Measurements from ENCODE around the gene MSX2. TPM values are rescaled to one million over a fixed set of nuclear protein-coding genes. Genes with fewer than 3 reads are reported as not detected.

The MSX2 gene
- total RNA-seq, 4 donors from 2014 or later, result 5.4 to 7.9 (median 6.3) TPM

GRCh38 chr5:174733091-174733690 lies 8.8 kb downstream of the MSX2 start:
- WGBS, 2 donors, result 69 to 74% methylated on average over 15 of the region's 15 CpGs
- TF ChIP-seq CTCF (IDR thresholded peaks at IDR 0.05) (no peak), POLR2A (IDR thresholded peaks at IDR 0.05) (no peak)
- intact Hi-C loops (cut with DNase I; ENCODE audit: low total_unique reads), result no loop called here
- DNase-seq (ENCODE audit: low spot score in 2 of 2), result no peak
- no peak overlapping the region for H3K4me3 ChIP-seq (ENCODE audit: low read depth, poor library complexity, severe bottlenecking)

GRCh38 chr5:174733836-174734235 lies 9.5 kb downstream of the MSX2 start:
- H3K4me3 ChIP-seq (ENCODE audit: low read depth, poor library complexity, severe bottlenecking), result no peak overlapping the region
- no peak for TF ChIP-seq POLR2A (IDR thresholded peaks at IDR 0.05)
- TF ChIP-seq CTCF (IDR thresholded peaks at IDR 0.05), result no peak
- no peak for DNase-seq (ENCODE audit: low spot score in 2 of 2)
- 55 to 66% methylated on average over 3 of the region's 3 CpGs for WGBS, 2 donors
- intact Hi-C loops (cut with DNase I; ENCODE audit: low total_unique reads), result no loop called here

- no peak for DNase-seq (ENCODE audit: low spot score in 2 of 2)
- WGBS, 2 donors, result 19 to 28% methylated on average over 22 of the region's 22 CpGs
- TF ChIP-seq CTCF (IDR thresholded peaks at IDR 0.05) (no peak), POLR2A (IDR thresholded peaks at IDR 0.05) (no peak)
- intact Hi-C loops (cut with DNase I; ENCODE audit: low total_unique reads), result loop anchor here (5.0 kb wide), 1 partner anchor 313 kb away; no protein-coding TSS in a partner anchor
- no peak overlapping the region for H3K4me3 ChIP-seq (ENCODE audit: low read depth, poor library complexity, severe bottlenecking)
Measured at GRCh38 chr5:174734571-174735497, 10.5 kb downstream of the MSX2 start.

GRCh38 chr5:174735498-174736330 lies 11.3 kb downstream of the MSX2 start:
- intact Hi-C loops (cut with DNase I; ENCODE audit: low total_unique reads), result loop anchor here (5.0 kb wide), 1 partner anchor 313 kb away; no protein-coding TSS in a partner anchor
- TF ChIP-seq CTCF (IDR thresholded peaks at IDR 0.05), result no peak
- no peak for TF ChIP-seq POLR2A (IDR thresholded peaks at IDR 0.05)
- 4 to 5% methylated on average over 27 to 54 of the region's 54 CpGs for WGBS, 2 donors
- no peak for DNase-seq (ENCODE audit: low spot score in 2 of 2)
- no peak overlapping the region for H3K4me3 ChIP-seq (ENCODE audit: low read depth, poor library complexity, severe bottlenecking)

- 53 to 66% methylated on average over 4 of the region's 4 CpGs for WGBS, 2 donors
Measured at GRCh38 chr5:174736331-174736721, 11.9 kb downstream of the MSX2 start.

More at GRCh38 chr5:174736331-174736721, 11.9 kb downstream of the MSX2 start:
- intact Hi-C loops (cut with DNase I; ENCODE audit: low total_unique reads), result loop anchor here (5.0 kb wide), 1 partner anchor 314 kb away; no protein-coding TSS in a partner anchor
- no peak overlapping the region for H3K4me3 ChIP-seq (ENCODE audit: low read depth, poor library complexity, severe bottlenecking)
- TF ChIP-seq CTCF (IDR thresholded peaks at IDR 0.05) (no peak), POLR2A (IDR thresholded peaks at IDR 0.05) (no peak)
- DNase-seq (ENCODE audit: low spot score in 2 of 2), result no peak

Data from lower leg skin (tissue), 4 donors.